Coronary artery (tissue), 2 donors: Measurements from ENCODE around the gene MYOG.

ENCODE experiments used
- DNase-seq: peaks from one replicate; pipeline ENCODE4 v3.0.0-alpha.2; 2017; ENCODE audit warnings: low spot score
- H3K27ac ChIP-seq, 2 donors: fragments of 200-600 bp; sonication (generic); one replicate each; pipeline ENCODE4 v1.5.1; 2016 to 2019
- H3K4me3 ChIP-seq: fragments of 200-600 bp; sonication (generic); 2 replicates; pipeline ENCODE4 v1.5.1; 2016; ENCODE audit warnings: mild to moderate bottlenecking, moderate library complexity
- CTCF ChIP-seq: fragments of 200-600 bp; sonication (generic); IDR thresholded peaks from one replicate; pipeline ENCODE4 v1.5.1; 2019; ENCODE audit warnings: antibody characterized with exemption

Gene MYOG

GRCh38 chr1:203128716-203129500 is 43.1 kb upstream of the MYOG start:
- Histone ChIP-seq H3K27ac (no peak overlapping the region), H3K4me3 (peak overlapping the region; percentile 64)
- no peak for TF ChIP-seq CTCF
- peak; percentile 33 for DNase-seq

- Histone ChIP-seq H3K4me3 (peak overlapping the region; percentile 64), H3K27ac (peak overlapping the region in 1 of 2 donors; percentile 33)
- no peak for DNase-seq
- no peak for TF ChIP-seq CTCF
These were observed 42.6 kb upstream of the MYOG start for GRCh38 chr1:203128431-203128715.

GRCh38 chr1:203127666-203128430 is 42.0 kb upstream of the MYOG start, which contains the start of gene ADORA1:
ADORA1 (plus strand) TSS chr1:203127726; CDS start chr1:203128842, 1,116 bp downstream.
- Histone ChIP-seq H3K4me3 (peak within 1 kb of the TSS; percentile 64), H3K27ac (peak within 1 kb of the TSS in 1 of 2 donors; percentile 33)
- DNase-seq: peak; percentile 76
- TF ChIP-seq CTCF: no peak

- Histone ChIP-seq H3K27ac (no peak overlapping the region), H3K4me3 (peak overlapping the region; percentile 64)
- peak; percentile 43 for DNase-seq
- TF ChIP-seq CTCF: no peak
These were observed 41.3 kb upstream of the MYOG start for GRCh38 chr1:203126866-203127665.

- peak; percentile 20 for TF ChIP-seq CTCF
- DNase-seq: peak; percentile 57
- Histone ChIP-seq H3K4me3 (peak overlapping the region; percentile 64), H3K27ac (no peak overlapping the region)
These were observed 40.5 kb upstream of the MYOG start for GRCh38 chr1:203126151-203126865.

- DNase-seq: peak; percentile 40
- no peak for TF ChIP-seq CTCF
- Histone ChIP-seq H3K27ac (no peak overlapping the region), H3K4me3 (no peak overlapping the region)
These were observed 38.9 kb upstream of the MYOG start for GRCh38 chr1:203124546-203125317.
